Upper lobe of left lung (tissue), 6 donors: ENCODE measurements around the gene ENOX1. TPM values are rescaled to one million over a fixed set of nuclear protein-coding genes. Genes with fewer than 3 reads are reported as not detected.

Source experiments
- ATAC-seq, 2 donors: fragments of 200-7000 bp; cut with Tn5 transposase; one replicate each; pipeline ENCODE4 v1.9.1; 2022; ENCODE audit warnings: mild to moderate bottlenecking in 2 of 2, moderate library complexity in 2 of 2; ENCODE audit not compliant: low FRiP score in 2 of 2
- DNase-seq, 2 donors: peaks; one replicate each; pipeline ENCODE4 v3.0.0-alpha.2; 2019 to 2020
- H3K27ac ChIP-seq, 4 donors: fragments of 200-600 bp; sonication (generic); one replicate each; pipeline ENCODE4 v1.5.1; 2016 to 2019
- H3K27me3 ChIP-seq, 4 donors: fragments of 200-600 bp; sonication (generic); one replicate each; pipeline ENCODE4 v1.5.1; 2017 to 2019
- H3K36me3 ChIP-seq, 4 donors: fragments of 200-600 bp; sonication (generic); one replicate each; pipeline ENCODE4 v1.5.1; 2016 to 2019
- H3K4me1 ChIP-seq, 4 donors: fragments of 200-600 bp; sonication (generic); one replicate each; pipeline ENCODE4 v1.5.1; 2018 to 2019
- H3K4me3 ChIP-seq, 4 donors: fragments of 200-600 bp; sonication (generic); one replicate each; pipeline ENCODE4 v1.5.1; 2017 to 2019; ENCODE audit warnings: mild to moderate bottlenecking in 2 of 4, moderate library complexity in 1 of 4
- H3K9me3 ChIP-seq, 4 donors: fragments of 200-600 bp; sonication (generic); one replicate each; pipeline ENCODE4 v1.5.1; 2018 to 2019
- EP300 ChIP-seq, 4 donors: sonication (generic); formaldehyde crosslinking; IDR thresholded peaks; one replicate each; pipeline ENCODE4 v1.5.1; 2017; ENCODE audit warnings: antibody characterized with exemption in 4 of 4, control low read depth in 2 of 4
- POLR2A ChIP-seq, 4 donors: fragments of 450-650 bp; IDR thresholded peaks; one replicate each; pipeline ENCODE4 v1.5.1; 2016 to 2017; ENCODE audit warnings: antibody characterized with exemption in 4 of 4, mild to moderate bottlenecking in 2 of 4
- POLR2AphosphoS5 ChIP-seq, 2 donors: sonication (generic); formaldehyde crosslinking; IDR thresholded peaks; one replicate each; pipeline ENCODE4 v1.5.1; 2017; ENCODE audit warnings: antibody characterized with exemption in 2 of 2
- WGBS, 2 donors: methylation state at CpG; one replicate each; pipeline ENCODE4 v1.1.5; 2017 to 2018; 5-methylcytosine and 5-hydroxymethylcytosine counted together
- total RNA-seq, 6 donors: library from RNA; depleted of rRNA in 4 of 6; stranded (reverse); fragments of >200 nt in 4 of 6; gene quantifications; one replicate each; pipeline versions ENCODE4 v1.1.0 to v1.2.1, GENCODE V29; 2016 to 2021
- TF ChIP-seq, protein P1 (sequence below), 6 experiments: fragments of 450-650 bp in 4 of 6; fragments of 200-600 bp in 2 of 6; sonication (generic) in 2 of 6; IDR thresholded peaks; one replicate each; pipeline ENCODE4 v1.5.1; 2016 to 2019; ENCODE audit warnings: antibody characterized with exemption in 6 of 6
- donor health status: DM: no; HTN: no; CAD: no; lungs with moderate emphysema.
- donor health status: DM: no; HTN: yes; CAD: no; lungs with severe emphysema.

The ENOX1 gene
- total RNA-seq, 6 donors from 2014 or later = 0.20 to 1.0 (median 0.46) TPM; not detected in 2

DNA sequence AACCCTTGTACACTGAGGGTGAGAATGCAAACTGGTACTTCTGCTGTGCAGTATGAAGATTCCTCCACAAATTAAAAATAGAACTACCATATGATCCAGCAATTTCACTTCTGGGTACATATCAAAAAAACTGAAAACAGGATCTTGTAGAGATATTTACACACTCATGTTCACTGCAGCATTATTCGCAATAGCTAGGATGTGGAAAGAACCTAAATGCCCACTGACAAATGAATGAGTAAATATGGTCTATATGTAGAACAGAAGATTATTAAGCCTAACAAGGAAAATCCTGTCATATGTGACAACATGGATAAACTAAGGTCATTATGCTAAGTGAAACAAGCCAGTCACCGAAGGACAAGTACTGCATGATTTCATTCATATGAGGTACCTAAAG is 304.7 kb downstream of the ENOX1 start:
- Histone ChIP-seq H3K4me1 (no peaks in the 10 kb centered on the region), H3K9me3 (no peaks in the 10 kb centered on the region), H3K36me3 (no peaks in the 10 kb centered on the region), H3K4me3 (no peak overlapping the region), H3K27ac (no peak overlapping the region), H3K27me3 (no peaks in the 10 kb centered on the region)
- no peak for ATAC-seq
- 73 to 84% methylated on average over 2 of the region's 2 CpGs for WGBS, 2 donors
- no peak for DNase-seq
- TF ChIP-seq EP300 (IDR thresholded peaks at IDR 0.05) = no peak
- no peak for TF ChIP-seq POLR2A (IDR thresholded peaks at IDR 0.05)
- TF ChIP-seq POLR2AphosphoS5 (IDR thresholded peaks at IDR 0.05) = no peak
- TF ChIP-seq, protein P1, sequence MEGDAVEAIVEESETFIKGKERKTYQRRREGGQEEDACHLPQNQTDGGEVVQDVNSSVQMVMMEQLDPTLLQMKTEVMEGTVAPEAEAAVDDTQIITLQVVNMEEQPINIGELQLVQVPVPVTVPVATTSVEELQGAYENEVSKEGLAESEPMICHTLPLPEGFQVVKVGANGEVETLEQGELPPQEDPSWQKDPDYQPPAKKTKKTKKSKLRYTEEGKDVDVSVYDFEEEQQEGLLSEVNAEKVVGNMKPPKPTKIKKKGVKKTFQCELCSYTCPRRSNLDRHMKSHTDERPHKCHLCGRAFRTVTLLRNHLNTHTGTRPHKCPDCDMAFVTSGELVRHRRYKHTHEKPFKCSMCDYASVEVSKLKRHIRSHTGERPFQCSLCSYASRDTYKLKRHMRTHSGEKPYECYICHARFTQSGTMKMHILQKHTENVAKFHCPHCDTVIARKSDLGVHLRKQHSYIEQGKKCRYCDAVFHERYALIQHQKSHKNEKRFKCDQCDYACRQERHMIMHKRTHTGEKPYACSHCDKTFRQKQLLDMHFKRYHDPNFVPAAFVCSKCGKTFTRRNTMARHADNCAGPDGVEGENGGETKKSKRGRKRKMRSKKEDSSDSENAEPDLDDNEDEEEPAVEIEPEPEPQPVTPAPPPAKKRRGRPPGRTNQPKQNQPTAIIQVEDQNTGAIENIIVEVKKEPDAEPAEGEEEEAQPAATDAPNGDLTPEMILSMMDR (IDR thresholded peaks at IDR 0.05) = no peak

DNA sequence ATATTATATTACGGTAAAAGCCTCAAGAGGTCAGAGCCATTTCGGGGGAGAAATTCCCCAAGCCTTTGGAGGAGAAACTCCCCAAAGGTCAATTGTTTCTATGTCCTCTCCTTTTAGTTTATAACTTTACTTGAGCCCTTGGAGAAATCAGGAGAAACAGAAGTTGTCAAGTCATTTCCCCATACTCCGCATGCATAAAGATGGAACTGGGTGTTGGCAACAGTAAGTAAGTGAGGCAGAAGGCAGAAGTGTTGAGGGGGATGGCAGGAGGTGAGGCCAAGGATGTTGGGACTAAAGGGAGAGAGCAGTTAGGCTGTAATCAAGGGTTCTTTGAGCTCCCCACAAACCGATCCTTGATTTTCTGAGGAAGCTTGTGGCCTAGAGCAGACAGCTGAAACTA is 307.9 kb downstream of the ENOX1 start:
- ATAC-seq (no peak), DNase-seq (no peak)
- Histone ChIP-seq H3K4me3 (no peak overlapping the region), H3K27me3 (no peaks in the 10 kb centered on the region), H3K4me1 (no peaks in the 10 kb centered on the region), H3K27ac (no peak overlapping the region), H3K36me3 (no peaks in the 10 kb centered on the region), H3K9me3 (no peaks in the 10 kb centered on the region)
- TF ChIP-seq, protein P1 (IDR thresholded peaks at IDR 0.05) = no peak
- TF ChIP-seq POLR2AphosphoS5 (IDR thresholded peaks at IDR 0.05) (no peak), POLR2A (IDR thresholded peaks at IDR 0.05) (no peak)
- WGBS, 2 donors = 83 to 84% methylated on average over 4 of the region's 4 CpGs

DNA sequence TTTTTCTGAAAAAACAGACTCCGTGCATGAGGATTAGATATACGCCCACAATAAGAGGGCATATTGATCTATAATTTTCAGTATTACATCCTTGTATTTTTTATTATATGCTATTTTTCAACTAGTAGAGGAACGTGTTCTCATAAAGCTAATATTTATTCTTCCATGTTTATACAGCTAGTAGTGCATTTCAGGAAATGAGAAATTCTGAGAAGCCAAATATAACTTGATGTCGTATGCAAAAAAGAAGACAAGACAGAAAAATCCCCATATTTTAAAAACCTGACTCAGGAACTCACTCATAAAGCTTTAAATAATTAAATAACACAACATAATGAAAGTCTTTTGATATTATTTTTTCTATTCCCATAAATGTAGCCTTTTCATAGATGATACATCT is 308.6 kb downstream of the ENOX1 start:
- 38 to 50% methylated on average over 4 of the region's 4 CpGs for WGBS, 2 donors
- no peak for DNase-seq

DNA sequence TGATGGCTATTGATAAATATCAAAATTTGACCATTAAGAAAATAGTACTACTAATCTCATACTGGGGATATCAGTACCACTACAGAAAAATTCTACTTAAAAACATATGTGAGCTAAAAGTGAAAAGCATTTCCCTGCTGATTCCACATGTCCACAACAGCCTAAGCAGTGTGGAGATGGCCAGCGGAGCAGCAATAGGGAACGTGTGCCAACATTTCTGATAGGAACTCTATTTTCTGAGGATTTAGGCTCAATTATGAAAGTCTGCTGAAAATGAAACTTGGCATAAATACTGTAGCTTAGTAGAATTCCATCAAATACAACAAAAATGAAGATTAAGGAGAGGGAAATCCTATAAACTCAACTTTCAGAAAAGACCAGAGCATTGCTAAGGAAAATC is 311.6 kb downstream of the ENOX1 start:
- peaks cover 0 to 4% (median 0%) of the 10 kb centered on the region in 4 donors for H3K4me1 ChIP-seq
- H3K27ac ChIP-seq = no peak overlapping the region
- no peak for DNase-seq
- no peaks in the 10 kb centered on the region for H3K9me3 ChIP-seq
- TF ChIP-seq POLR2A (IDR thresholded peaks at IDR 0.05) = no peak
- TF ChIP-seq EP300 (IDR thresholded peaks at IDR 0.05) = no peak
- TF ChIP-seq, protein P1 (IDR thresholded peaks at IDR 0.05) = no peak
- TF ChIP-seq POLR2AphosphoS5 (IDR thresholded peaks at IDR 0.05) = no peak
- H3K36me3 ChIP-seq = no peaks in the 10 kb centered on the region
- no peak for ATAC-seq
- WGBS, 2 donors = 87 to 92% methylated on average over 2 of the region's 2 CpGs
- H3K27me3 ChIP-seq = no peaks in the 10 kb centered on the region
- no peak overlapping the region for H3K4me3 ChIP-seq

More for the DNA sequence above, 308.6 kb downstream of the ENOX1 start:
- no peak overlapping the region for H3K27ac ChIP-seq
- H3K36me3 ChIP-seq = no peaks in the 10 kb centered on the region
- no peaks in the 10 kb centered on the region for H3K27me3 ChIP-seq
- peaks cover 0 to 4% (median 0%) of the 10 kb centered on the region in 4 donors for H3K4me1 ChIP-seq
- no peak for ATAC-seq
- no peak for TF ChIP-seq POLR2A (IDR thresholded peaks at IDR 0.05)
- no peak for TF ChIP-seq EP300 (IDR thresholded peaks at IDR 0.05)
- TF ChIP-seq, protein P1 (IDR thresholded peaks at IDR 0.05) = no peak
- no peak for TF ChIP-seq POLR2AphosphoS5 (IDR thresholded peaks at IDR 0.05)
- H3K4me3 ChIP-seq = no peak overlapping the region
- H3K9me3 ChIP-seq = no peaks in the 10 kb centered on the region

DNA sequence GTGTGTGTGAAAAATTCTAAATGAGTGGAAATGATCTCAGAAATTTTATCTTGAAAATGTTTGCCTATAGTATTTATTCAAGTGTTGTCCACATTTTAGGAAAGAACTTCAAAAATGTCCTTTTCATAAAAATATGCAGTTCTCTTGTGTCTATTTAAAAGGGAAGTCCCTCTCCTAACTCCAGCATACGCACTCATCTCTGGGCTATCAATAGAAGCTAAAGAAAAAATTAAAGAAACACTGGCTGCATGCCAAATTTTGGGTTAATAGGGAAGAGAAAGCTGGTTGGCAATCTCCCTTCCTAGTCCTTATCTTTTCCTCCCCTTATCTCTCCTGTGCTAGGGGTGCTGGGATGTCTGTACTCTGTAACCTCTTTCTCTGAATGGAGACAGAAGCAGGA is 313.3 kb downstream of the ENOX1 start:
- H3K27ac ChIP-seq = no peak overlapping the region
- no peak for DNase-seq
- no peaks in the 10 kb centered on the region for H3K36me3 ChIP-seq
- peak in 1 of 2 donors; percentile 12 for ATAC-seq
- peaks cover 0 to 4% (median 0%) of the 10 kb centered on the region in 4 donors for H3K4me1 ChIP-seq
- no peaks in the 10 kb centered on the region for H3K9me3 ChIP-seq
- TF ChIP-seq POLR2A (IDR thresholded peaks at IDR 0.05) (no peak), EP300 (IDR thresholded peaks at IDR 0.05) (no peak), POLR2AphosphoS5 (IDR thresholded peaks at IDR 0.05) (no peak)
- TF ChIP-seq, protein P1 (IDR thresholded peaks at IDR 0.05) = no peak
- 24 to 32% methylated on average over 1 of the region's 1 CpG for WGBS, 2 donors
- H3K4me3 ChIP-seq = no peak overlapping the region
- no peaks in the 10 kb centered on the region for H3K27me3 ChIP-seq
